ENCODE data around the gene MAN1B1.
"Not testable (repeated sequence)": the region's sequence is repeated elsewhere in the genome, so short reads cannot be mapped to it uniquely, and the experiment has no call there.

MAN1B1 gene

DNA sequence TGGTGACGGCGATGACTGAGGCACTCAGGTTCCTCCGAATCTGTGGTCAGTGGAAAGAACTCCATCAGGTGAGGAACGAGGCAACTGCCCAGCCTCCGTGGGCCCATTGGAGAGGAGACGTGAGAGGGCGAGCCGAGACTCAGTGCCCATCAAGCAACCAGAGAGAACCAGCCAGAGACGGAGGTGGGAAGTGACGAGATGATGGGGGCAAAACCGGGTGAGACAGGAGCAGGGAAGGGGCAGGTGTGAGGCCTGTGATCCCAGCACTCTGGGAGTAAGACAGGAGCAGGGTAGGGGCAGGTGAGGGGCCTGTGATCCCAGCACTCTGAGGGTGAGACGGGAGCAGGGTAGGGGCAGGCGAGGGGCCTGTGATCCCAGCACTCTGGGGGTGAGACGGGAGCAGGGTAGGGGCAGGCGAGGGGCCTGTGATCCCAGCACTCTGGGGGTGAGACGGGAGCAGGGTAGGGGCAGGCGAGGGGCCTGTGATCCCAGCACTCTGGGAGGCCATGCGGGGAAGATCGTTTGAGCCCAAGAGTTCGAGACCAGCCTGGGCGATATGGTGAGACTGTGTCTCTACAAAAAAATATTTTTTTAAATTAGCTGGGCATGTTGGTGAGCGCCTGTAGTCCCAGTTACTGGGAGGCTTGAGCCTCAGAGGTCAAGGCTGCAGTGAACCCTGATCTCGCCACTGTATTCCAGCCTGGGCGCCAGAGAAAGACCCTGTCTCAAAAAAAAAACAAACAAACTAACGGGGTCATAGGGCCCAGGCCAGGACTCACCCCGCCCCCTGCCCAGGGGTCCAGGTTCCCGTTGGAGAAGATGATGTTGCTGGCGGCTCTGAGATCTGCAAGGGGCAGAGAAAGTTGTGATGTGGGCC is 24.4 kb downstream of the MAN1B1 start:
- no peak for DNase-seq (ENCODE audit: low spot score)

DNA sequence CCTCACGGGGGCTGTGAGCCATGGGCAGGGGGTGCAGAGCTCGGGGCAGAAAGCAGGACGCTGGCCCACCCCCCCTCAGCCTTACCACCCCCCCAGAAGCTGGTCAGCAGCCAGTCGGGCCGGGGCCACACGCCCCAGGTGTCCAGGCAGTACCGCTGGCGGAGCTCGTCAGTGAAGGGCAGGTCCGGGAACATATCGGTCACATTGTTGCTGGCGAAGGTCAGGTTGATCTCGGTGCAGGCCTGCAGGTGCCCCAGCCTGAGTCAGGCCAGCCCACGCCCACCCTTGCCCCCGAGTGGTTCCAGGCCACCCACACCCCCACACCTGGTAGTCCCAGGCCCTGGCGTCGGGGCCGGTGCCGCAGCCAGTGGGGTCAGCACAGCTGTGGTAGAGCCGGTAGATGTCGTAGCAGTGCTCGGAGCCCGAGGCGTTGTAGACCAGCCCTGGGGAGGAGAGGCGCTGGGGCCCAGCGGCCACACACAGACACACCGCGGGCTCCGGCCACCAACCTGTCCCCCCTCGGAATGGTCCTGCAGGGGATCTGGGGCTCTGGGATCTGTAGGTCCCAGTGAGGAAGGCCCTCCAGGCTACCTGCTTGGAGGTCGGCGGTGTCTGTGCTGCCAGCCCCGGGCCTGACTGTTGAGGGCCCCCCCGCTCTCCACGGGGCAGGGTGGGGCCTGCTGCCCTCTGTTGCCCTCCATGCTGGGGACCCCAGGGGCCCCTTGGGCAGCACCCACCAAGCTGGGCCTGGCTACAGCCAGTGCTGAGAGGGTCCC is 25.2 kb downstream of the MAN1B1 start:
- no peak for DNase-seq (ENCODE audit: low spot score)

DNA sequence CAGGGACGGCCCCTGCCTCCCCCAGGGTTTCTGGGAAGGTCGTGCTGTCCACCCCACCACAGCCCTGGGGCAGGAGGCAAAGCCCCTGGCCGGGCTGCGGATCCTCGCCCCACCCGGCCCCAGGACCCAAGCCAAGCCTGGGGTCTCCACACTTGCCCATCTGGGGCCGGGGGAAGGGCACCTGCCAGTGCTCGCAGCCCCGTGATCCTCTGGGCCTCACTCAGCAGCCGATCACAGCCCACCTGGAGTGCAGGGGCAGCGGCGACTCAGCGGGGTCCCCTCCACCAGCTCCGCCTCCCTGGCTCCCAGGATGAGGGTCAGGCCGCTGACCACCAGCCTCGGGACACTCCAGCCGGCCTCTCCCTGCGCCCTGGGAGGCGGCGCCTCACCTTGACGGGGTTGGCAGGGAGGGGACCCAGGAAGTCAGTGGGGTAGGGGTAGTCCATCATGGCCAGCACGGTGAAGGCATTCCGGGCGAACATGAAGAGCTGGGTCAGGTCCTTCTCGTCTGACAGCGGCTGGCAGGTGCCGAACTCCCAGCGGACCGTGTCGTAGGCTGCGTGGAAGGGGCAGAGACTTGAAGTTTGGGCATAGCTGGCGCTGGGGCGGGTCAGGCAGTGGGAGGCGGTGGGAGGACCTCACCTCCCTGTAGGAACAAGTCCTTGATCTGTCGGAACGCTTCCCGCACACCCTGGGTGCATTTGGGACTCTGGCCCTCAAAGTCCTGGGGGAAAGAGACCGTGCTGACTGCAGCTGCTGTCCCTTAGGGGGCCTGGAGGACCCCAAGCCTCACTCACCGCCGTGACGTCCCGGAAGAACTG is 26.0 kb downstream of the MAN1B1 start:
- DNase-seq (ENCODE audit: low spot score) = no peak

DNA sequence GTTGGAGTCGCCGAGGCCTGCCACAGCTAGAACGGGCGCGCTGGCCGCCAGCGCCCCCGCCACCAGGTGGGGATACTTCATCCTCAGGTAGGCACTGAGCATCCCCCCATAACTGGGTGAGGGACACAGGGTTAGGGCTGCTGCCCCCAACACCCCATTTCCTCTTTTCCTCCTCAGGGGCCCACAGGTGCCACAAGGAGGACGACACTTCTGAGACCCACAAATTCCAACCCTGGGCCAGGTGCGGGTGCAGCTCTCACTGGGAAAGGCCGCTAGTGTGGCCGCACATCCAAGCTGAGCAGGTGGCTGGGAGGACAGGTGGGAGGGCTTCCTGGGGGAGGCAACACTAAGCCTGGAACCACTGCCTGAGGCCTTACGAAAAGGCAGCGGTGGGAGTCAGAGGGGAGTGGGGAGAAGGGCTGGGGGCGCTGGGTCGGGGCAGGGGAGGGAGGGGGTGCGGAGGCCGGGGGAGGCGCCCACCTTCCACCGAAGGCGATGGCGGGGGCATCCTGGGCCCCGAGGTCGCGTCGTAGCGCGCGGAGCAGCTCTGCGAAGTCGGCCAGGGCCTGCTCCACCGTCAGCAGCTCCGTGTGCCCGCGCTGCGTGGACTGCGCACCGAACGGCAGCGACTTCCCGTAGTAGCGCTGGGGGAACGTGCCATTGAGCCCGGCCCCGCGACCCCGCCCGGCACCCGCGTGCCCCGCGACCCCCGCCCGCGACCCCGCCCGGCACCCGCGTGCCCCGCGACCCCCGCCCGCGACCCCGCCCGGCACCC is 26.8 kb downstream of the MAN1B1 start:
- DNase-seq (ENCODE audit: low spot score) = no peak

DNA sequence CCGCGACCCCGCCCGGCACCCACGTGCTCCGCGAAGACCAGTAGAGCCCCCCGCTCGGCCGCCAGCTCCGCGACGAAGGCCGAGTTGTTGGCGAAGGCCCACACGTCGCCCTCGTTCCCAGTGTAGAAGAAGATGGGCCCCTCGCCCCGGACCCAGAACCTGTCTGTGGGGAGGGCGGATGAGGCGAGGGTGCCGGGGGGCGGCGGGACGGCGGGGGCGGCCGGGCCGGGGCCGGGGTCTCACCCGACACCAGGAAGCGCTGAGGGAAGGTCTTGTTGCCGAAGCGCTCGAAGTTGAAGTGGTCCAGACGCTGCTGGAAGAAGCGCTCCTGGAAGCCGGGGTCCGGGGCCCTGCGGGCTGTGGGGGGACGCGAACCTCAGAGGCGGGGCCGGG is 27.4 kb downstream of the MAN1B1 start:
- DNase-seq (ENCODE audit: low spot score) = no peak

DNA sequence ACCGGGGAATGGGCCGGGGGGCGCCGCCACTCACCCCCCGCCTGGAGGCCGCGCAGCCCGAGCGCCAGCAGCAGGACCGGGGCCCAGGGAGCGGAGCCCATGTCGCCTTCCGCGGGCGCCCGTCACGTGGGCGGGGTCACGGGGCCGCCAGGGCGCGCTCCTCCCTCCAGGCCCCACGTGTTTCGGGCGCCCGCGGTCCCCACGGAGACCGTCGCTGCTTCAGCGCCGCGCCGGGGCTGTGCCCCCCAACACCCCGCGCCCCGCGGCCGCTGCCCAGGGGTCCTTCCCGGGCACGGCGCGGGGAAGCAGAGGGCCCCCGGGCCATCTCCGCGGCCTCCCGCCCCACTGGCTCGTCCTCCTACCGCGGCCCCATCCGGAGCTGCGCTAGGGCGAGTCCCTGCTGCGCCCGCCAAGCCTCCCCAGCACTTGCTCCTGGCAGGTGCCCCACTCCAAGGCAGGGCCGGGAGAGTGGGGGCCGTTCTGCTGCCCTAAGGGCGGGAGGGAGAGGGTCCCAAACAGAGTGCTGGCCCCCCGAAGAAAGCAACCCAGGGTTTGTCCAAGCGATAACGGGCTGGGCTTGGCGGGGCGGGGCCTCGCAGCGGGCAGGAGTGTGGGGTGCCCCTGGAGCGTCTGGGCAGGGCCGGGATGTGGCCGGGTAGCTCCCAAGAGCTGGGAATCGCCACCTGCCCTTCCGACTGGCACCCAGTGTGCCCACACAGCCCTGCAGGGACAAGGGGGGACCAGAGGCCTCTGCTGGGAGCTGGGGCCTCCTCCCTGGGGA is 28.0 kb downstream of the MAN1B1 start, which contains the start of gene DPP7:
TSS of gene DPP7 (minus strand) at position 121 of the 781 bp plus-strand sequence. CDS start at position 101, 20 bp downstream.
- peak; percentile 63 for DNase-seq (ENCODE audit: low spot score)

DNA sequence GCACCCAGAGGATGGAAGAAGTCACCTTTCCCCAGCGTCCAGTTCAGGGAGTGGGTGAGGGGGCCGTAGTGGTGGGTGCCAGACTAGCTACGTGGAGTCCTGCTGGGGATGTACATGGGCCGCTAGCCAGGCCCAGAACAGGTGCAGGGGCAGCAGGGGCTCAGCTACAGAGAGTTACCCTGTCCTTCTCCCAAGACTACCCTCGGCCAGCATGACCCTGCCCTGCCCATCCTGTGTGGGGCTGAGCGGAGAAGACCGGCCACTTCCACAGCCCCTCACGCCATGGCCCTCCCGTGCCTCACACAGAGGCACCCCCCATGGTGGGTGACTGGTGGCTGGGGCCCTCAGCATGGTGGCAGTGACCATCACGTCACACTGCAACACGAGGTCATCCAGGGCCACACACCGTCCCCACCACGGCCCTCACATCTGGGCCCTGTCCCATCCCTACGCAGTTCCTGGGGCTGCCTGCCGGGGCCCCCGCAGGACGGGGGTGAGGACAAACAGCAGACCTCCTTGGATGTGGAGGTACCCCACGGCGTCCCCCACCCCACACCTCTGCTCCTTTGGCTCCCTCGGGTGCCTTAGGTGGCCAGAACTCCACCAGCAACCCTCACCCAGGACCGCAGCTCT is 28.7 kb downstream of the MAN1B1 start:
- DNase-seq (ENCODE audit: low spot score) = no peak

DNA sequence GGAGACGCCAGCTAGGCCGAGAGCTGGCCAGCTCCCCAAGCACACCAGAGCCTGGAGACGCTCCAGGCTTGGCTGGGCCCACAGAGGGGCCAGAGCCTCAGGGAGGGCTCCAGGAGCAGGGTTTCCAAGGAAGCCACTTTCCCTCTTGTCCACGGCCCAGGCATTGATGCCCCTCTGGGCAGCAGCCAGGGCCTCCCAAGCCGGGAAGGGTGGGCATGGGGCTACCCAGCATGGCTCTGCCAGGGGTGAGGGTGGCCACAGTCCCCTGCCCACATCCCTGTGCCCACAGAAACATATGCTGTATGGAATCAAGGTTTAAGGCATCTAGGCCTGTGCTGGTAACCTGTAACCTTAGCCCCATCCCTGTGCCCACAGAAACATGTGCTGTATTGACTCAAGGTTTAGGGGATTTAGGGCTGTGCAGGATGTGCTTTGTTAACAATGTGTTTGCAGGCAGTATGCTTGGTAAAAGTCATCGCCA is 29.3 kb downstream of the MAN1B1 start:
- DNase-seq (ENCODE audit: low spot score) = no peak

DNA sequence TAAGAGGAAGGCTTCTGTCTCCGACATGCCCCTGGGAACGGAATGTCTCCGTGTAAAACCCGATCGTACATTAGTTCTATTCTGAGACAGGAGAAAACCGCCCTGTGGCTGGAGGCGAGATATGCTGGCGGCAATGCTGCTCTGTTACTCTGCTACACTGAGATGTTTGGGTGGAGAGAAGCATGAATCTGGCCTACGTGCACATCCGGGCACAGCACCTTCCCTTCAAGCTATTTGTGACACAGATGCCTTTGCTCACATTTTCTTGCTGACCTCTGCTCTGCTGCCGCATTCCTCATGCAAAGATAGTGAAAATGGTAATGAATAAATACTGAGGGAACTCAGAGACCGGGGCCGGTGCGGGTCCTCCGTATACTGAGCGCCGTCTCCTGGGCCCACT is 29.9 kb downstream of the MAN1B1 start:
- no peak for DNase-seq (ENCODE audit: low spot score)

DNA sequence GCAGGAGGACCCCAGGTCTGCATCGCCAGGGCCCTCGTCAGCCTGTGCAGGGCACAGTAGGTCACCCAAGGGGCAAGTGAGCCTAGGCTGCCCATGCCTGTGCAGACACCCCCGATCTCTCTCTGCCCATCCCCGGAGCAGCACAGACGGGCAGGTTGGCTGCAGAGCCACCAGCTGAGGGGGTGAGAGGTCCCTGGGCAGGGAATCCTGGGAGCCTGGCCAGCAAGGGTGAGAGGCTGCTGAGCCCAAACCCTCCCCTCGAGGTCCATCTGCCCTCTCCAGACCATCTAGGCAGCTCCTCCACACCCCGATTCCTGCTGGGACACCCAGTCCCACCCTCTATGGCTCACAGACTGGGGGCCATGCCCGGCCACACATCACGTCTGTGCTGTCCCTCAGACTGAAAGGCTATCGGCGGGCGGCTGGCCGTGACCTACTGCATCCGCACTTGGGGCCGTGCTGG is 30.5 kb downstream of the MAN1B1 start:
- DNase-seq (ENCODE audit: low spot score) = no peak

DNA sequence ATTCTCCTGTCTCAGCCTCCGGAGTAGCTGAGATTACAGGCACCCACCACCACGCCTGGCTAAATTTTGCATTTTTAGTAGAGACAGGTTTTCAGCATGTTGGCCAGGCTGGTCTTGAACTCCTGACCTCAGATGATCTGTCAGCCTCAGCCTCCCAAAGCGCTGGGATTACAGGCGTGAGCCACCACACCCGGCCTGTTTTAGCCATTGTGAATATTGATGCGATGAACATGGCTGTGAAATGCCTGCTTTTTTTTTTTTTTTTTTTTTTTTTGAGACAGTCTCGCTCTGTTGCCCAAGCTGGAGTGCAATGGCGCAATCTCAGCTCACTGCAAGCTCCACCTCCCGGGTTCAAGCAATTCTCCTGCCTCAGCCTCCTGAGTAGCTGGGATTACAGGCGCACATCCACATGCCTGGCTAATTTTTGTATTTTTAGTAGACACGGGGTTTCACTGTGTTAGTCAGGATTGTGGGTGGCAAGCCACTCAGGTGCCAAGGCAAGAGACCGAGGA is 31.4 kb downstream of the MAN1B1 start:
- not testable (repeated sequence) for DNase-seq (ENCODE audit: low spot score)

DNA sequence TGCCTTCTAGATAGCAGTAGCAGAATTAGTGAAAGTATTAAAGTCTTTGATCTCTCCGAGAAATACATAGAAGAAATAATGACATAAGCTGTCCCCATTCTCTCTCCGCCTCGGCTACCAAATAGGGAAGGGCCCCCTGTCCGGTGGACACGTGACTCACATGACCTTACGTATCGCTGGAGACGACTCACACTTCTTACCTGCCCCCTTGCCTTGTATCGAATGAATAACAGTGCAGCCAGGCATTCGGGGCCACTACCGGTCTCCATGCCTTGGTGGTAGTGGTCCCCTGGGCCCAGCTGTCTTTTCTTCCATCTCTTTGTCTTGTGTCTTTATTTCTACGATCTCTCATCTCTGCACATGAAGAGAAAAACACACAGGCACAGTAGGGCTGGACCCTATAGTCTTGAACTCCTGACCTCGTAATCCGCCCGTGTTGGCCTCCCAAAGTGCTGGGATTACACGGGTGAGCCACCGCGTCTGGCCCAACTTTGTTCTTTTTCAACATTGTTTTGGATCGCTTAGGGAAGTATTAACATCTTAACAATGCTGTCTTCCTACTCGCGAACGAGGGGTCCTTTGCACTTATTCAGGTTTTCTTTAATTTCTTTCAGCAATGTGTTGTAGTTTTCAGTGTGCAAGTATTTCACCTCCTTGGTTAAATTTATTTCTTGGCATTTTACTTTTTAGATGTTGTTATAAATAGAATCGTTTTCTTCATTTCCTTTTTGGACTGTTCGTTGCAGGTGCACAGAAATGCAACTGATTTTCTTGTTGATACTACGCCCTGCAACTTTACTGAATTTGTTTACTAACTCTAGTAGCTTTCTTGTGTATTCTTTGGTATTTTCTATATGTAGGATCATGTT is 35.4 kb downstream of the MAN1B1 start:
- not testable (repeated sequence) for DNase-seq (ENCODE audit: low spot score)

DNA sequence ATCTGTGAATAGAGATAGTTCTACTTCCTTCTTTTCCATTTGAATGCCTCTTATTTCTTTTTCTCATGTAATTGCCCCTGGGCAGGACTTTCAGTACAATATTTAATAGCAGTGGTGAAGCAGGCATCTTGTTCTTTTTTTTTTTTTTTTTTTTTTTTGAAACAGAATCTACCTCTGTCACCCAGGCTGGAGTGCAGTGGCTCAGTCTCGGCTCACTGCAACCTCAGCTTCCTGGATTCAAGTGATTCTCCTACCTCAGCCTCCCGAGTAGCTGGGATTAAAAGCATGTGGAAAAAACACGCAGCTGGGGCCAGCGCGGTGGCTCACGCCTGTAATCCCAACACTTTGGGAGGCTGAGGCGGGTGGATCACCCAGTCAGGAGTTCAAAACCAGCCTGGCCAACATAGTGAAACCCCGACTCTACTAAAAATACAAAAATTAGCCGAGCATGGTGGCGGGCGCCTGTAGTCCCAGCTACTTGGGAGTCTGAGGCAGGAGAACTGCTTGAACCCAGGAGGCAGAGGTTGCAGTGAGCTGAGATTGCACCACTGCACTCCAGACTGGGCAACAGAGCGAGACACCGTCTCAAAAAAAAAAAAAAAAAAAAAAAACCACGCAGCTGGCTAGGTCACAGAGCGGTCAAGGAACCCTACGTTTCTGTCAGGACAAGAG is 36.1 kb downstream of the MAN1B1 start:
- DNase-seq (ENCODE audit: low spot score) = not testable (repeated sequence)

DNA sequence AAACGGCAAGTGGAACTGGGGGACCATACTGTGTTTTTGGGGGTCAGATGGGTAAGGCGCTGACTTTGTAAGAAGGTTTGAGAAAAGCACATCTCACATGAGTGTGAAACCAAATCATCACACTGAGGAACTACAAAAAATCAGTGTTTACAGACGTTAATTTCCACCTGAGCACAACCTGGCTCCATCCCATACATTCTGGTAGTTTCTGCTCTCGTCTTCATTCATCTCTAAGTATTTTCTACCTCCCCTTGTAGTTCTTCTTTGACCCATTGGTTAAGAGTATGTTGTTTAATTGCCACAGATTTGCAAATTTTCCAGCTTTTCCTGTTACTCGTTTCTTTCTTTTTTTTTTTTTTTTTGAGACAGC is 36.7 kb downstream of the MAN1B1 start:
- DNase-seq (ENCODE audit: low spot score) = no peak

DNA sequence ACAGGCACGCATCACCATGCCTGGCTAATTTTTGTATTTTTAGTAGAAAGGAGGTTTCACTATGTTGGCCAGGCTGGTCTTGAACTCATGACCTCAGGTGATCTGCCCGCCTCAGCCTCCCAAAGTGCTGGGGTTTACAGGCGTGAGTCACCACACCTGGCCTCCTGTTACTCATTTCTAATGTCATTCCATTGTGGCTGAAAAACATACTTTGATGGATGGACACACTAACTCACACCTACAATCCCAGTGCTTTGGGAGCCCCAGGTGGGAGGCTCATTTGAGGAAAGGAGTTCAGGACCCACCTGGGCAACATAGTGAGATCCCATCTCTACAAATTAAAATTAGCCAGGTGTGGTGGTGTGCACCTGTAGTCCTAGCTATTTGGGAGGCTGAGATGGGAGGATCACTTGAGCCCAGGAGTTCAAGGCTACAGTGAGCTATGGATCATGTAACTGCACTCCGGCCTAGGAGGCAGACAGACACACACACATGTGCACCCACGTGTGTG is 37.2 kb downstream of the MAN1B1 start:
- DNase-seq (ENCODE audit: low spot score) = not testable (repeated sequence)

DNA sequence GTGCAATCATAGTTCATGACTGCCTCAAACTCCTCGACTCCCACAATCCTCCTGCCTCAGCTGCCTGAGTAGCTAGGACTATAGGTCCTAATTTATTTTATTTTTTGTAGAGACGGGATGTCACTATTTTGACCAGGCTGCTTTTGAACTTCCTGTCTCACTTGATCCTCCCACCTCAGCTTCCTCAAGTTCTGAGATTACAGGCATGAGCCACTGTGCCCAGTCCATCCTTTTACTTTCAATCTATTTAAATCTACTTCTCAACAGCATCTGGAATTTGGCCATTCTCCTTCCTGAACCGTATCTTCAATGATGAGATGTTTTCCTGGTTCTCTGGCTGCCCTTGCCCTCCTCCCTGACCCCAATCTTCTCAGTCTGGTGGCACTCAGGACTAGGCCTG is 40.0 kb downstream of the MAN1B1 start:
- no peak for DNase-seq (ENCODE audit: low spot score)

DNA sequence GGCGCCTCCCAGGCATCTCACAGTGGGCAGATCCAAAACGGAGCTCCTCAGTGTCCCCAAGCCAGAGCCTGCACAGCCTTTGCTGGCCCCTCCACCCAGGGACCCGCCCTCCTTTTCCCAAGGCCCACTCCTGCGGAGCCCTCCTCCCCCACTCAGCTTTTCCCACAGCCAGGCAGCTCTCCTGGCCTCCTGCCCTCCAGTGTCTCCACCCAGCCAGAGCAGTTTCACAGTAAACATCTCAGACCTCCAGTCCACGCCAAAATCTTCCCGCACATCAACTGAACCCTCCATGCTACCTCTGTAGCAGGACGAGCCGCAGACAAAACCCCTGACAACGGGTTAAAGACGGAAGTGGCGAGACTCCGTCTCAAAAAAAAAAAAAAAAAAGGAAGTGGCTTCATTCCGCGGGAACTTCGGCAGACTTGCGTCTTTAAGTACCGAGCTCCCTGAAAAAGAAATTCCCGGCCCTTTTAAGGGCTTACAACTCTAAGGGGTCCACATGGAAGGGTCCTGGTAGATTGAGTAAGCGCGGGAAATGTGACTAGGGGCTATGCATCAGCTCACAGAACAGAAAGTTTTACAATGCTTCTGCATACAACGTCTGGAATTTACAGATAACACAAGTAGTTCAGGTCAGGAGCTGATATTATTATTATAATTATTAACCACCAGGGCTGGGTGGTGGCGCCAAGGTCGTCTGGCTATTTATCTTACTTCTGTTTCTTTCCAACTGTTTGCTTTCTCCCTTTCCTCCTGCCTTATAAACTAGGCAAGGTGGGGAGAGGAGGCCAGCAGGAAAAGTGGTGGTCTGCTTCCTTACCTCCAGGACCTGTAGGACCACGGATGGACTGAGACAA is 40.7 kb downstream of the MAN1B1 start:
- DNase-seq (ENCODE audit: low spot score) = peak; percentile 15

Data from pons (tissue), 1 donor.